Subcutaneous abdominal adipose tissue (tissue), 5 donors: Measurements from ENCODE around the gene CYB561D1.

ENCODE experiments used
- H3K27ac ChIP-seq: one replicate; pipeline ENCODE4 v1.7.0; 2013; ENCODE audit warnings: low read depth, mild to moderate bottlenecking, inconsistent platforms, low read length, moderate library complexity
- H3K27me3 ChIP-seq, 5 donors: one replicate each; pipeline ENCODE4 v1.7.0; 2013; ENCODE audit warnings: low read length in 5 of 5, inconsistent platforms in 1 of 5; ENCODE audit not compliant: control insufficient read depth in 5 of 5, insufficient read depth in 4 of 5
- H3K36me3 ChIP-seq, 5 donors: one replicate each; pipeline ENCODE4 v1.7.0; 2013; ENCODE audit warnings: low read length in 5 of 5; ENCODE audit not compliant: control insufficient read depth in 5 of 5, insufficient read depth in 5 of 5
- H3K4me1 ChIP-seq, 5 donors: one replicate each; pipeline ENCODE4 v1.7.0; 2013; ENCODE audit warnings: low read length in 5 of 5, mild to moderate bottlenecking in 3 of 5, moderate library complexity in 1 of 5; ENCODE audit not compliant: control insufficient read depth in 5 of 5, insufficient read depth in 5 of 5
- H3K4me3 ChIP-seq, 5 donors: one replicate each; pipeline ENCODE4 v1.7.0; 2013; ENCODE audit warnings: low read length in 5 of 5, low read depth in 1 of 5
- H3K9ac ChIP-seq, 5 donors: one replicate each; pipeline ENCODE4 v1.7.0; 2013; ENCODE audit warnings: low read length in 5 of 5, mild to moderate bottlenecking in 4 of 5, moderate library complexity in 3 of 5
- H3K9me3 ChIP-seq, 5 donors: one replicate each; pipeline ENCODE4 v1.7.0; 2013; ENCODE audit warnings: low read length in 5 of 5; ENCODE audit not compliant: control insufficient read depth in 5 of 5
- donor health status: healthy.
- donor health status: healthy.
- donor health status: healthy.
- donor health status: healthy.
- donor health status: healthy.

The CYB561D1 gene

GRCh38 chr1:109498161-109498801, 4.4 kb downstream of the CYB561D1 start:
- H3K4me1 ChIP-seq = peaks cover 3 to 22% (median 17%) of the 10 kb centered on the region in 5 donors
- no peak overlapping the region for H3K27ac ChIP-seq
- peaks cover 0 to 52% (median 34%) of the 10 kb centered on the region in 5 donors for H3K36me3 ChIP-seq
- H3K27me3 ChIP-seq = no peaks in the 10 kb centered on the region
- H3K9me3 ChIP-seq = no peaks in the 10 kb centered on the region
- no peak overlapping the region for H3K9ac ChIP-seq
- H3K4me3 ChIP-seq = no peak overlapping the region

DNA sequence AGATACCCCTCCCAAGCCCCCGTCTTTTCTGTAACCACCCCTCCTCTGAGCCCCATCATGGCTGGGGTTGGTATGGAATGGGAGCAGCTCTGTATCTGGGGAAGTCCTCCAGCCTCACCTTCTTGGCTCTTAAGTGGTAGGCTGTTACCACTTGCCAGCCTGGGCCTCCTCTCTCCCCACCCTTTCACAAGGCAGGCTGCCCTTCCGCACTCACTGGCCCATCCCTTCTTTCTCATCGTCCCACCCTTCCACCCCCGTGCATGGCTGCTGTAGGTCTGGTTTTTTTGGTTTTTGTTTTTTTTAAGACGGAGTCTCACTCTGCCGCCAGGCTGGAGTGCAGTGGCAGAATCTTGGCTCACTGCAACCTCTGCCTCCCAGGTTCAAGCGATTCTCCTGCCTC, 5.2 kb downstream of the CYB561D1 start:
- H3K4me3 ChIP-seq = no peak overlapping the region
- peaks cover 0 to 55% (median 34%) of the 10 kb centered on the region in 5 donors for H3K36me3 ChIP-seq
- no peak overlapping the region for H3K27ac ChIP-seq
- H3K4me1 ChIP-seq = peaks cover 2 to 17% (median 12%) of the 10 kb centered on the region in 5 donors
- no peaks in the 10 kb centered on the region for H3K9me3 ChIP-seq
- no peak overlapping the region for H3K9ac ChIP-seq
- no peaks in the 10 kb centered on the region for H3K27me3 ChIP-seq

DNA sequence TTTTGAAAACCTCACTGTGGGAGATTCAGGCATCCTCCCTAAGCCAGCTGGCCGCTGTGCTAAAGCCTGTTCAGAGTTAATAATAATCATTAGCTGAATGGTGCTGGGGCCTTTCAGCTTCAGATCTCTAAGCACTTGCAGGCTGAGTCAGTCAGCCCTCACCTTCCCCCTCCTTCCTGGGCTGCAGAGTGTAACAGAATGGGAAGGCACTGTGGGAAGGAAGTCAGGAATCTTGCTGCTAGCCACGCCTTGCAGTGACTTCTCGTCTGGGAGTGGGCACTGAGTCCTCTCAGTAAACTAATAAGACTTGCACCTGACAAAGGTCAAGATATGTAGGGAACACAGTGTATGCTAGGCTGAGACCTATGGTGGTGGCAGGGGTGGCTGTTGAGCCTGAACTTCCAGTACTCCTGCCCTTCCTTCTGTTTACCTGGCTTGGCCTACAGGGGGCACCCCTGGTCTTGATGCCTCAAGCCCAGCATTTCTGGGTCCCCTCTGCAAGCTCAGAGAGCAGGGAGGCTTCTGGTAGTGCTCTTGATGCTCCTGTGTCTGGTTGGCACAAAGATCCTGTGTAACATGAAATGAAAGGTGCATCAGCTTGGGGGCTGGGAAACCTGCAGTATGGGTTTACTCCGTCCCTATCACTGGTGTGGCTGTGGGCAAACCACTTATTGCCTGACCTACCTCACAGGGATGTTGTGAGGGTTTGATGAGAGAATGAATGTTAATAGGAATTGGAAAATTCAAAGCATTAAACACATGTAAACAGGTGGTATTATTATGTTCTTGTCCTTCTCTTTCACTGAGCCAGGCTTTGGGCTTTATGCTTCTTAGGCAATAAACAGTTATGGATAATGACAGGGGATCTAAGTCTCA, 6.0 kb downstream of the CYB561D1 start:
- Histone ChIP-seq H3K36me3 (peaks cover 0 to 55% (median 34%) of the 10 kb centered on the region in 5 donors), H3K9me3 (no peaks in the 10 kb centered on the region), H3K27ac (no peak overlapping the region), H3K4me3 (no peak overlapping the region), H3K4me1 (peaks cover 1 to 9% (median 4%) of the 10 kb centered on the region in 5 donors), H3K27me3 (no peaks in the 10 kb centered on the region), H3K9ac (peak overlapping the region in 1 of 5 donors; percentile 0)

DNA sequence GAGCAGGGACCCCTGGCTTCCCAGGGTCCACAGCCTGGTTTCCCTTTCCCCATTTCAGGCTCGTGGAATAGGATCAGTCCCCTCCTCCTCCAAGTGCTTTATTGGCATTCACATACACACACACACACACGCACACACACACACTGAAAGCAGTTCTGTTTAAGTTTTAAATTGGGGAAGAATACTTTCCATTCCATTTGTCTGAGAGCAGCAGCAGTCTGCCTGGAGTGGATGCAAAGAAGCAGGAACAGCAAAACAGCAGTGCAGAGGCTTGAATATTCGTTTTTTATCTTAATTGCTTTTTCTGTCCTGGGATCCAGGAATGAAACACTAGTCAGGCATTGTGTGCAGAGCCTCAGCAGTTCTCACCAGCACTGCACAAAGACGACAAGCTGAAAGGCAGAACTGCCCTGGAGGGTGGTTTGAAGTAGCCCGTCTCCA, 7.1 kb downstream of the CYB561D1 start:
- Histone ChIP-seq H3K27ac (no peak overlapping the region), H3K4me3 (no peak overlapping the region), H3K9ac (no peak overlapping the region), H3K27me3 (no peaks in the 10 kb centered on the region), H3K36me3 (peaks cover 0 to 51% (median 33%) of the 10 kb centered on the region in 5 donors), H3K9me3 (no peaks in the 10 kb centered on the region), H3K4me1 (no peaks in the 10 kb centered on the region)

GRCh38 chr1:109501644-109502363, 7.9 kb downstream of the CYB561D1 start:
- H3K9me3 ChIP-seq = no peaks in the 10 kb centered on the region
- no peak overlapping the region for H3K4me3 ChIP-seq
- no peak overlapping the region for H3K27ac ChIP-seq
- H3K36me3 ChIP-seq = peaks cover 0 to 43% (median 27%) of the 10 kb centered on the region in 5 donors
- no peaks in the 10 kb centered on the region for H3K27me3 ChIP-seq
- no peak overlapping the region for H3K9ac ChIP-seq
- H3K4me1 ChIP-seq = no peaks in the 10 kb centered on the region

DNA sequence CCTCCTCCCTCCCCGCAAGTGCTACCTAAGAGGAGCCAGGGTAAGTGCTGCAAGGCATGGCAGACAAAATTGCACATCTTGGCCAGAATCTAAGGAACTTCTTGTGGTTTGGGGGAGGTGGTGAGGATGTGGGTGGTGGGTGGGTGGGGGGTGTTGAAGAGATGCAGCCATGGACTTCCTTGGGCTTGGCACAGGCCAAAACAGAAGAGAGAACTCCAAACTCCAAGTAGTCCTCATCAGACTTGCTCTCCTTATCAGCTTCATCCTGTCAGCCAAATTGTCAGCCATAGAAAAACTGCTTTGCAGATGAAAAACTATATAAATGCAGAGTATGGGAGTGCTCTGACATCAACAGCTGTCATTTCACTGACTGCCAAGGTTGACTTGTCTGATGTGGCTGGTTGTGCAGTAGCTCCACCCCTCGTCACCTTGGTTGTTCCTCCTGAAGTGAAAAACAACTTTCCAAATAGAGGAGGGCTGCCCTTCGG, 8.5 kb downstream of the CYB561D1 start:
- Histone ChIP-seq H3K4me3 (no peak overlapping the region), H3K27me3 (no peaks in the 10 kb centered on the region), H3K36me3 (peaks cover 0 to 37% (median 21%) of the 10 kb centered on the region in 5 donors), H3K9ac (no peak overlapping the region), H3K9me3 (no peaks in the 10 kb centered on the region), H3K4me1 (no peaks in the 10 kb centered on the region), H3K27ac (no peak overlapping the region)

- H3K9me3 ChIP-seq = no peaks in the 10 kb centered on the region
- no peak overlapping the region for H3K27ac ChIP-seq
- H3K9ac ChIP-seq = no peak overlapping the region
- no peaks in the 10 kb centered on the region for H3K27me3 ChIP-seq
- no peak overlapping the region for H3K4me3 ChIP-seq
- peaks cover 0 to 24% (median 18%) of the 10 kb centered on the region in 5 donors for H3K36me3 ChIP-seq
- H3K4me1 ChIP-seq = peaks cover 0 to 6% (median 4%) of the 10 kb centered on the region in 5 donors
These were observed 10.0 kb downstream of the CYB561D1 start for GRCh38 chr1:109503935-109504334.

- H3K4me1 ChIP-seq = peaks cover 0 to 12% (median 11%) of the 10 kb centered on the region in 5 donors
- peaks cover 0 to 21% (median 15%) of the 10 kb centered on the region in 5 donors for H3K36me3 ChIP-seq
- no peaks in the 10 kb centered on the region for H3K27me3 ChIP-seq
- no peak overlapping the region for H3K27ac ChIP-seq
- no peak overlapping the region for H3K4me3 ChIP-seq
- no peaks in the 10 kb centered on the region for H3K9me3 ChIP-seq
- no peak overlapping the region for H3K9ac ChIP-seq
These were observed 11.1 kb downstream of the CYB561D1 start for GRCh38 chr1:109504974-109505373.

DNA sequence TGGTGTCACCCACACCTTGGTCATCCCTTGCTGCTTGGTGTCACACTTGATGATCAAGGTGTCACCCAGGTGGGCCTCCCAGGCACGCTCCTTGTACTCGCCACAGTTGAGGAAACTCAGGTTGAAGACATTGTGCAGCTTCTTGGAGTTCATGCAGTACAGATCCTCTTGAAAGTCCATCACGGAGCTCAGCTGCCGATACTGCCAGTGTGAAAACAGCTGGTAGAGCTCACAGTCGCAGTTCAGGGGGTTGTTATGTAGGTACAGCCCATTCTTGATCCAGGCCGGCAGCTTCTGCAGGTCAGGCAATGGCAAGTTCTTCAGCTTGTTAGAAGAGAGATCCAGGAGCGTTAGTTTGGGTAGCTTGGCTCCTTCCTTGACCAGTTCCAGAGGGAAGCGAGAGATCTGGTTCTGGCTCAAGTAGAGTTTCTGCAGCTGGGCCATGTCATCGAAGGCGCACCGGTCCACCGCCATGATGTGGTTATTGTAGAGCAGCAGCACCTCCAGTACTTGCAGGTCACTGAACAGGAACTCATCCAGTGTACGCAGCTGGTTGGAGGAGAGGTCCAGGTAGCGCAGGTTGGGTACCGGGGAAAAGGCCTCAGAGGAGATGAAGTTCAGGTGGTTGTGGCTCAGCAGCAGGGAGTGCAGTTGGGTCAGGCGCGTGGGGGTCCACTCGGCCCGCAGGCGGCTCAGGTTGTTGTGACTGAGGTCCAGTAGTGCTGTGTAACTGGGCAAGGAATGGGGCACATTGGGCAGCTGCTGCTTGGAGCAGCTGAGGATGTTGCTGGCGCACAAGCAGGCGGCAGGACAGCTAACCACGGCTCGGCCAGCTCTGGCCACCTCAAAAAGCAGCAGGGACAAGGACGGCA, 14.3 kb downstream of the CYB561D1 start:
- H3K27me3 ChIP-seq = no peaks in the 10 kb centered on the region
- H3K9ac ChIP-seq = peak overlapping the region in 1 of 5 donors; percentile 60
- no peaks in the 10 kb centered on the region for H3K9me3 ChIP-seq
- H3K4me1 ChIP-seq = peaks cover 0 to 18% (median 17%) of the 10 kb centered on the region in 5 donors
- H3K4me3 ChIP-seq = peak overlapping the region in 4 of 5 donors; percentile 78 to 84 (median 81)
- peaks cover 0 to 5% (median 3%) of the 10 kb centered on the region in 5 donors for H3K36me3 ChIP-seq
- no peak overlapping the region for H3K27ac ChIP-seq
